HuH-7 (cell line): ENCODE measurements around the gene SPTBN1.
"Not testable (repeated sequence)": the region's sequence is repeated elsewhere in the genome, so short reads cannot be mapped to it uniquely, and the experiment has no call there.

Source experiments
- DNase-seq: peaks from one replicate; pipeline ENCODE4 v3.0.0; 2011; ENCODE audit warnings: low spot score

SPTBN1 gene

GRCh38 chr2:54529518-54529917 is 73.4 kb downstream of the SPTBN1 start:
- DNase-seq, result not testable (repeated sequence)

DNA sequence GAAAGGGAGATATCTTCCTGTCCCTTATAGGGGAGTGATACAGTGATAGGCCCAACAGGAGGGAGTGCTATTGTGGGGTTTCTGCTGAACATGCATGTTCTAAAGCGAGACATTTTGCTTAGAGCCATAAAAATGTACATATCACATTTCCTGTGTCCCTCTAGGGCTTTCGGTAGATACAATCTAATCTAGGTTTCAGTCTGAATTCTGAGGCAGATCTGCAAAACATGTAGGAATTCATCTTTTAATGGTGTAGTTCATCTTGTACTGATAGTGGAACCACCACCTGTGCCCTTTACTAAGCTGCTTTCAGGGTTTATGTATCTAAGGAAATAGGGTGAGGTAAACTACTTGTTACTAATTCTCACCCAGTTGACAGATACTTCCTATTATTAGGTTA is 73.8 kb downstream of the SPTBN1 start:
- DNase-seq, result no peak

DNA sequence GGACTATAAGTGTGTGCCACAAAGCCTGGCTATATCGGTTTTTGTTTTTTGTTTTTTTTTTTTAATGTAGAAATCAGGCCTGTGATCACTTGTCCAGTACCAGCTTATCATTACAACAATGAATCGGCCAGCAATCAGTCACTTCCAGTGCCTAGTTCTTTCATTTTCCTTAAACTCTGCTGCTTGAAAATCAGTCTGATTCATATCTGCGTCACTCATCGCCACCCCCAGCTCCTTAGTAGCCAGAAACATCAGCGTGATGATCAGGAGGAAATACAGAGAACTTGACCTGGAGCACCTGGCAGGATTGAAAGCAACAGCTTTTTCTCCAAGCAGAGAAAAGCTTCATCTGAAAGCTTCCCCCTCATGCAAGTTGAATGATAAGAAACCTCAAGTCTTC is 75.4 kb downstream of the SPTBN1 start:
- DNase-seq, result no peak

GRCh38 chr2:54534221-54534620 is 78.1 kb downstream of the SPTBN1 start:
- DNase-seq, result no peak

GRCh38 chr2:54534625-54535024 is 78.5 kb downstream of the SPTBN1 start:
- DNase-seq, result no peak

- no peak for DNase-seq
Measured at GRCh38 chr2:54535599-54536195, 79.6 kb downstream of the SPTBN1 start.

DNA sequence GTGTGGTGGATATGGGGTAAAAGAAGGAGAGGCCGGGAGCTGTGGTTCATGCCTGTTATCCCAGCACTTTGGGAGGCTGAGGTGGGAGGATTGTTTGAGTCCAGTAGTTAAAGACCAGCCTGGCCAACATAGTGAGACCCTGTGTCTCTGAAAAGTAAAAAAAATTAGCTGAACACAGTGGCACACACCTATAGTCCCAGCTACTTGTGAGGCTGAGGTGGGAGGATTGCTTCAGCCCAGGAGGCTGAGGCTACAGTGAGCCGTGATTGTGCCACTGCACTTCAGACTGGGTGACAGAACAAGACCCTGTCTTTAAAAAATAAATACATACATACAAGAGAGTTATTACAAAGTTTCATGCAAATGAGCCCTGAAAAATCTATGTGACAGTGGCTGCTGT is 80.6 kb downstream of the SPTBN1 start:
- no peak for DNase-seq

GRCh38 chr2:54538537-54538936 is 82.4 kb downstream of the SPTBN1 start:
- no peak for DNase-seq

DNA sequence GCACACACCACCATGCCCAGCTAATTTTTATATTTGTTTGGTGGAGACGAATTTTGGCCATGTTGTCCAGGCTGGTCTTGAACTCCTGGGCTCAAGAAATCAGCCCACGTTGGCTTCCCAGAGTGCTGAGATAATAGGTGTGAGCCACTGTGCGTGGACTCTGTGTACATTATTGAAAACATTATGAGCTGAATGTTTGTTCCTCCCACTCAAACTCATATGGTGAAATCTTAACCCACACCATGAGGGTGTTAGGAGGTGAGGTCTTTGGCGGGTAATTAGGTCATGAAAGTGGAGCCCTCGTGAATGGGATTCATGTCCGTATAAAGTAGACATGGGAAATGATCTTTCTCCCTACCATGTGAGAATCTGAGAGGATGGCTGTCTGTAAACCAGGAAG is 83.6 kb downstream of the SPTBN1 start:
- DNase-seq, result no peak

GRCh38 chr2:54540194-54540593 is 84.1 kb downstream of the SPTBN1 start:
- no peak for DNase-seq

- DNase-seq, result no peak
Measured at GRCh38 chr2:54541995-54542394, 85.9 kb downstream of the SPTBN1 start.

- DNase-seq, result no peak
Measured at GRCh38 chr2:54543733-54544396, 87.7 kb downstream of the SPTBN1 start.

DNA sequence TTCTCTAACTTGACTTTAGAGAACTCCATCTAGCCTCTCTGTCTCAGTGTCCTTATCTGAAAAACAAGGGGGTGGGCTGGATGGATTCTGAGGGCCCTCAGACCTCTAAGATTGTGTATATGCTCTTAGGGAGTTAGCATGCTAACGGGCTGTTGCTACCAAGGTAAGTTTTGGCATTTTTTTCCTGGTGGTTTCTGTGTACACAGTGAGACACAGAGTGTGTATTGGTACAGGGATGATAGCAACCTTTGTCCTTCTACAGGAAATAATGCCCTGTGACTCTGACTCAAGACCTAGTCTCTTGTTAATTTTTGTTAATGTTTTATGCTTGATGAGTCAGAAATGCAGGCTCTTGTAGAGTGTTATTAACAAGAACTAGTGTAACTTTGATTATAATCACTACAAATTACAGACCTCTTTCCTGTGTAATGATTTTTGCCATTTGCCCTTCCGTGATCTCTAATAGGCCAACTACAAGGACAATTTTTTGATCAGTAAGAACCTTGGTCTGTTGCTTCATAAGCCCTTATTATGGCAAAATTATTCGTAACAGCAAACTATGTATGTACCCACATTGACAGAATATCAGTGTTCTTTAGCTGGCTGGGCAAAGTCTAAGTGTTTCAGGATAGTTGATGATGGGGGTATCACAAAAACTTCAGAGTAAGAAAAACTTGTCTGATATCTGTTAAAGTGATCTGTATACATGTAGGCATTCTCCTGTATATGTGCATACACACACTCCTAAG is 89.7 kb downstream of the SPTBN1 start:
- DNase-seq, result no peak

DNA sequence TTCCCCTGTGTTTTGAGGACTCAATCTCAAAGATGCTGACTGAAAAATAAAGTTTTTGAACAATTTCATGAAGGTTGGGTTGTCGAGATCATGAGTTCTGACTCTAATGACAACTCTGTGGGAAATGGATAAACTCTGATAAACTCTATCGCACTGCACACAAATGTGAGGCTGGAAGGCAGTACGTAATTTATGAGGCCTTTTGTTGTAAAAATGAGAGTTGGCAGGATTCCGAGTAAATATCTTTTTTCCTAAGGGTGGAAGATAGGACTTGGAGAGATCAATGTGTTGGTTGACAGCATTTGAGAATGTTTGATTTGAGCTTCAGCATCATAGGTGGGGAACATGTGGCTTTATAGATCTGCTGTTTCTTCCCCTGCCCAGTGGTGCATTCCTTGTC is 90.4 kb downstream of the SPTBN1 start:
- DNase-seq, result no peak

GRCh38 chr2:54546923-54547720 is 91.0 kb downstream of the SPTBN1 start:
- no peak for DNase-seq

GRCh38 chr2:54549430-54549829 is 93.3 kb downstream of the SPTBN1 start:
- DNase-seq, result no peak

DNA sequence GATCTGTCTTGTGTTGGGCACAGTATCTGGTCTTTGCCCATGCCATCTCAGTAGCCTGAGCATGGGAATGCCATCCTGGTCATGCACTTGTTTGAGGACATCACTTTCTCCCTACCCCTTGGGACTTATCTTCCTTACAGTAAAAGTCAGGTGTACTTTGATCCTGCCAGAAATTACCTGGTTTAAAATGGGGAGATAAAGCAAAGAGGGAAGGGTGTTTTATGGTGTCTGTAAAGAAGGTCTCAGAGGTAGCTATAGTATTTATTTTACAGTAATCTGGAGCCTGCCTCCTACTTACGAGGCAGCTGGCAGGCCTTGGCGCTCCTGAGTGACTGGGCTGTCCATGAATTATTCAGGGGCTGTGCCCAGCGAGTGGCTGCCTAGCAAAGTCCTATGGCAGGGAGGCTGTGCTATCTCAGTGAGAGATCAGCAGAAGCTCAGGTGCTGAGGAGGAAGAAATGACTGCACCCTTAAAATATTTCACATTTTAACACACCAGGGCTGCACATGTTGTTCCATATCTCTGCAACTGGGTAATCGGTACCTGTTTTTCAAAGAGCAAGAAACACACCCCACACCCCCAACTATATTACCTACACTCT is 93.9 kb downstream of the SPTBN1 start:
- DNase-seq, result no peak

- DNase-seq, result no peak
Measured at GRCh38 chr2:54550547-54550946, 94.4 kb downstream of the SPTBN1 start.

DNA sequence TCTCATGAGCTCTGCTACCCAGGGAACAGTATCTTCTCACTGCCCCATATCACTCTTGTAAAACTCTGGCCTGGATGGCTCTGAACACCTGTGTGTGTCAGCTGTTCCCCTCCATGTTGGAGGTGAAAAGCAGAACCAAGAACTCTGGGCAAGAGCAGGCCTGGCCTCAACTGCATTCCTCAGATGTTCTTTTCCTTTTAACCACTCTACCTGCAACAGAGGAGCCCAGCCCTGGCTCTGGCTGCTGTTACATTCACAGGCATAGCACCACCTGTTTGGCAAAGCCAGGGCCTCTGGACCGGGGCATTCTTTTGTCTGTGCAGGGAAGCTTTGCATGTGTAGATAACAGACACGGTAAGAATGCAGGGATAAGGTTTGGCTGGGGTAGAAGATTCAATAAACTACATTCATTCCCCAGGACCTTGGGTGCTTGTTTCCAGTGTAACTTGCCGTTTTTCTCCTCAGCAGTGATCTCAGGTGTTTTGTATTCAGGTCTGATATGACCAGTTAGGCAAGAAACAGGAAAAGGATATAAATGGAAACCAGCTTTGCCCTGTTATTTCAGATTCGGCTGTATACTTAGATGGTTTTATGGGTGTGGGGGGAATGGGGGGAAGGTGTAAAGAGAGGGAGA is 95.1 kb downstream of the SPTBN1 start:
- no peak for DNase-seq

GRCh38 chr2:54553075-54553474 is 96.9 kb downstream of the SPTBN1 start:
- no peak for DNase-seq

- DNase-seq, result no peak
Measured at GRCh38 chr2:54553775-54554174, 97.6 kb downstream of the SPTBN1 start.
